HEK293T (cell line): ENCODE results near the gene GRIN3A.

Experiments
- BHLHE40 ChIP-seq: fragments of 450-650 bp; IDR thresholded peaks from 2 replicates; pipeline ENCODE4 v1.6.1; 2016; ENCODE audit warnings: mild to moderate bottlenecking, moderate library complexity, borderline replicate concordance
- CTBP1 ChIP-seq: fragments of 450-650 bp; IDR thresholded peaks from 2 replicates; pipeline ENCODE4 v1.6.1; 2016; ENCODE audit warnings: borderline replicate concordance
- ELF4 ChIP-seq: fragments of 450-650 bp; IDR thresholded peaks from 2 replicates; pipeline ENCODE4 v1.6.1; 2017; ENCODE audit warnings: antibody characterized with exemption
- FOXA1 ChIP-seq: fragments of 450-650 bp; IDR thresholded peaks from 2 replicates; pipeline ENCODE4 v1.6.1; 2016; ENCODE audit warnings: mild to moderate bottlenecking
- FOXK2 ChIP-seq: fragments of 450-650 bp; IDR thresholded peaks from 2 replicates; pipeline ENCODE4 v1.6.1; 2016; ENCODE audit warnings: mild to moderate bottlenecking
- FOXM1 ChIP-seq: fragments of 450-650 bp; IDR thresholded peaks from 2 replicates; pipeline ENCODE4 v1.6.1; 2017; ENCODE audit warnings: mild to moderate bottlenecking, borderline replicate concordance
- HDGF ChIP-seq: fragments of 450-650 bp; IDR thresholded peaks from 2 replicates; pipeline ENCODE4 v1.6.1; 2017; ENCODE audit warnings: antibody characterized with exemption, borderline replicate concordance
- L3MBTL2 ChIP-seq: fragments of 450-650 bp; conservative IDR thresholded peaks from 2 replicates; pipeline ENCODE4 v1.6.1; 2016; ENCODE audit warnings: mild to moderate bottlenecking
- PKNOX1 ChIP-seq: fragments of 450-650 bp; IDR thresholded peaks from 2 replicates; pipeline ENCODE4 v1.6.1; 2016
- SP1 ChIP-seq: fragments of 450-650 bp; IDR thresholded peaks from 2 replicates; pipeline ENCODE4 v1.6.1; 2017
- SUZ12 ChIP-seq: fragments of 450-650 bp; IDR thresholded peaks from 2 replicates; pipeline ENCODE4 v1.6.1; 2016; ENCODE audit warnings: mild to moderate bottlenecking
- TARDBP ChIP-seq: fragments of 450-650 bp; IDR thresholded peaks from 2 replicates; pipeline ENCODE4 v1.6.1; 2016
- ZNF384 ChIP-seq: fragments of 450-650 bp; IDR thresholded peaks from 2 replicates; pipeline ENCODE4 v1.6.1; 2016

- no peak for TF ChIP-seq BHLHE40
- TF ChIP-seq SUZ12, result no peak
- no peak for TF ChIP-seq HDGF
- no peak for TF ChIP-seq FOXA1
- TF ChIP-seq L3MBTL2, result no peak
- no peak for TF ChIP-seq ELF4
- no peak for TF ChIP-seq SP1
- no peak for TF ChIP-seq PKNOX1
- TF ChIP-seq FOXK2, result no peak
- TF ChIP-seq TARDBP, result no peak
- no peak for TF ChIP-seq FOXM1
- TF ChIP-seq CTBP1, result no peak
- no peak for TF ChIP-seq ZNF384
These were observed 10.6 kb downstream of the GRIN3A start for GRCh38 chr9:101727612-101728524.
